NCI-H524 (cell line): ENCODE measurements around the gene MMP11.
A peak's percentile ranks its signal among the peaks of the same experiment; 100 is the strongest.

Experiments
- DNase-seq, 2 experiments: peaks; one replicate each; lab custom pipeline; 2025; lab: John Stamatoyannopoulos, UW

Gene MMP11

GRCh38 chr22:23760056-23760455, 12.6 kb upstream of the MMP11 start:
- no peak for DNase-seq

GRCh38 chr22:23762842-23763578, 9.6 kb upstream of the MMP11 start, which contains the start of gene C22orf15:
Gene C22orf15, plus strand, starts transcription at chr22:23762990. Its CDS starts 317 bp downstream, at chr22:23763307.
- no peak for DNase-seq

- DNase-seq = no peak
These were observed 9.1 kb upstream of the MMP11 start for GRCh38 chr22:23763579-23763945.

GRCh38 chr22:23763954-23764353, 8.7 kb upstream of the MMP11 start:
- no peak for DNase-seq

GRCh38 chr22:23764899-23765881, 7.5 kb upstream of the MMP11 start:
- no peak for DNase-seq

GRCh38 chr22:23767303-23767672, 5.4 kb upstream of the MMP11 start:
- no peak for DNase-seq

GRCh38 chr22:23767673-23768548, 4.7 kb upstream of the MMP11 start, which contains the start of gene CHCHD10:
Gene CHCHD10, minus strand, starts transcription at chr22:23767972. Its CDS starts 98 bp downstream, at chr22:23767874.
- peak; percentile 80 to 86 for DNase-seq

- no peak for DNase-seq
These were observed 3.2 kb upstream of the MMP11 start for GRCh38 chr22:23769321-23769965.

GRCh38 chr22:23772315-23772648, 367 bp upstream of the MMP11 start:
- DNase-seq = no peak

GRCh38 chr22:23773483-23774113, 949 bp downstream of the MMP11 start:
- no peak for DNase-seq

- DNase-seq = no peak
These were observed 1.7 kb downstream of the MMP11 start for GRCh38 chr22:23774114-23774921.

- no peak for DNase-seq
These were observed 2.3 kb downstream of the MMP11 start for GRCh38 chr22:23774922-23775436.

GRCh38 chr22:23775779-23776375, 3.2 kb downstream of the MMP11 start:
- peak in 1 of 2 experiments; percentile 46 for DNase-seq

GRCh38 chr22:23777776-23778576, 5.3 kb downstream of the MMP11 start:
- no peak for DNase-seq

- DNase-seq = no peak
These were observed 5.9 kb downstream of the MMP11 start for GRCh38 chr22:23778577-23778900.

- DNase-seq = no peak
These were observed 6.4 kb downstream of the MMP11 start for GRCh38 chr22:23779083-23779482.

GRCh38 chr22:23779731-23780130, 7.1 kb downstream of the MMP11 start:
- DNase-seq = no peak

GRCh38 chr22:23780146-23780748, 7.6 kb downstream of the MMP11 start:
- DNase-seq = no peak
